Immature natural killer cell (primary cell): ENCODE results near the gene USP6. TPM values are rescaled to one million over a fixed set of nuclear protein-coding genes. Genes with fewer than 3 reads are reported as not detected.
"Not testable (repeated sequence)": the region's sequence is repeated elsewhere in the genome, so short reads cannot be mapped to it uniquely, and the experiment has no call there.

Experiments used
- DNase-seq, 3 donors: peaks; one replicate each; pipeline ENCODE4 v3.0.0; 2022; ENCODE audit warnings: mixed read lengths in 1 of 3
- H3K27ac Mint-ChIP-seq, 6 donors: one replicate each; pipeline ENCODE4 v1.8.0; 2020; ENCODE audit warnings: mixed read lengths in 6 of 6, mild to moderate bottlenecking in 5 of 6, inconsistent platforms in 4 of 6, moderate library complexity in 3 of 6
- H3K27me3 Mint-ChIP-seq, 3 donors: one replicate each; pipeline ENCODE4 v1.8.0; 2020 to 2021; ENCODE audit warnings: low read depth in 3 of 3, mild to moderate bottlenecking in 3 of 3, mixed read lengths in 3 of 3, moderate library complexity in 3 of 3, inconsistent platforms in 1 of 3
- H3K36me3 Mint-ChIP-seq, 3 donors: one replicate each; pipeline ENCODE4 v1.8.0; 2020; ENCODE audit warnings: mixed read lengths in 3 of 3, inconsistent platforms in 2 of 3, mild to moderate bottlenecking in 2 of 3
- H3K4me1 Mint-ChIP-seq, 2 donors: one replicate each; pipeline ENCODE4 v1.8.0; 2020; ENCODE audit warnings: inconsistent platforms in 2 of 2, mild to moderate bottlenecking in 2 of 2, mixed read lengths in 2 of 2, moderate library complexity in 1 of 2
- H3K4me3 Mint-ChIP-seq, 5 donors: one replicate each; pipeline ENCODE4 v1.8.0; 2020; ENCODE audit warnings: mild to moderate bottlenecking in 5 of 5, mixed read lengths in 5 of 5, inconsistent platforms in 3 of 5, moderate library complexity in 3 of 5
- H3K9me3 Mint-ChIP-seq, 6 donors: one replicate each; pipeline ENCODE4 v1.8.0; 2020; ENCODE audit warnings: mild to moderate bottlenecking in 6 of 6, mixed read lengths in 6 of 6, inconsistent platforms in 4 of 6, moderate library complexity in 3 of 6
- polyA plus RNA-seq, 3 donors: library from polyadenylated mRNA; unstranded; fragments of 300-500 nt; fragmentation: Illumina TruSeq; gene quantifications; one replicate each; pipeline ENCODE4 v1.2.3, GENCODE V29; 2021

Gene USP6
- polyA plus RNA-seq, 3 donors from 2014 or later = 0.03 to 0.12 (median 0.03) TPM

GRCh38 chr17:5175027-5175426 is 59.2 kb downstream of the USP6 start:
- Mint-ChIP-seq H3K36me3 (peaks cover 17 to 30% (median 28%) of the 10 kb centered on the region in 3 donors), H3K9me3 (peaks cover 19 to 70% (median 52%) of the 10 kb centered on the region in 6 donors)
- not testable (repeated sequence) for DNase-seq, H3K4me3 Mint-ChIP-seq, H3K27ac Mint-ChIP-seq, H3K4me1 Mint-ChIP-seq, H3K27me3 Mint-ChIP-seq

GRCh38 chr17:5179003-5179402 is 63.2 kb downstream of the USP6 start:
- H3K9me3 Mint-ChIP-seq = peaks cover 49 to 89% (median 78%) of the 10 kb centered on the region in 6 donors
- H3K27ac Mint-ChIP-seq = no peak overlapping the region
- peaks cover 32 to 50% (median 38%) of the 10 kb centered on the region in 3 donors for H3K36me3 Mint-ChIP-seq
- H3K4me1 Mint-ChIP-seq = peaks cover 11 to 14% of the 10 kb centered on the region in 2 donors
- DNase-seq = no peak
- peaks cover 5 to 19% (median 14%) of the 10 kb centered on the region in 3 donors for H3K27me3 Mint-ChIP-seq
- no peak overlapping the region for H3K4me3 Mint-ChIP-seq

GRCh38 chr17:5181509-5182305 is 65.9 kb downstream of the USP6 start:
- Mint-ChIP-seq H3K27ac (peak overlapping the region in 3 of 6 donors; percentile 23 to 75 (median 57)), H3K27me3 (peaks cover 14 to 24% (median 18%) of the 10 kb centered on the region in 3 donors), H3K4me1 (peaks cover 37 to 38% of the 10 kb centered on the region in 2 donors), H3K4me3 (peak overlapping the region in 1 of 5 donors; percentile 21), H3K36me3 (peaks cover 28 to 46% (median 33%) of the 10 kb centered on the region in 3 donors), H3K9me3 (peaks cover 52 to 92% (median 84%) of the 10 kb centered on the region in 6 donors)
- peak in 1 of 3 donors; percentile 8 for DNase-seq

DNA sequence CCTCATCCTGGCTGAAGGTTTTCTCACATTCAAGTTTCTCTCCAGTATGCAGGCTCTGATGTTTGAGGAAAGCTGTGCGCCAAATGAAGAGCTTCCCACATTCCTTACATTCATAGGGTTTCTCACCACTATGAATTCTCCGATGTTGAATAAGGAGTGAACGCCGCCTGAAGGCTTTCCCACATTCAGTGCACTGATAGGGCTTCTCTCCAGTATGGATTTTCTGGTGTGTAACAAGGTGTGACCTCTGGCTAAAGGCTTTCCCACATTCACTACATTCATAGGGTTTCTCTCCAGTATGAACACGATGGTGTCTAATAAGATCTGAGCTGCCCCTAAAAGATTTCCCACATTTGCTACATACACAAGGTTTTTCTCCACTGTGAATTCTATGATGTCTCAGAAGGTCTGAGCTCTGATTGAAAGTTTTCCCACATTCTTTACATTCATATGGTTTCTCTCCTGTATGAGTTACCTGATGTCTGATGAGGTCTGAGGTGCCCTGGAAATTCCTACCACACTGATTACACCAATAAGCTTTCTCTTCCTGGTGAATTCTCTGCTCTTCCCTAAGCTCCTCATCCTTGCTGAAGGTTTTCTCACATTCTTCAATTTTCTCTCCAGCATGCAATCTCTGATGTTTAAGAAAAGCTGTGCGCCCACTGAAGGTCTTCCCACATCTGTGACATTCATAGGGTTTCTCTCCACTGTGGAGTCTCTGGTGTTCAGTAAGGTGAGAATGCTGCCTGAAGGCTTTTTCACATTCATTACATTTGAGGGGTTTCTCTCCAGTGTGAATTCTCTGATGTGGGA is 67.0 kb downstream of the USP6 start:
- peaks cover 43% of the 10 kb centered on the region in 2 donors for H3K4me1 Mint-ChIP-seq
- H3K27me3 Mint-ChIP-seq = peaks cover 14 to 24% (median 18%) of the 10 kb centered on the region in 3 donors
- peak overlapping the region in 2 of 5 donors; percentile 27 to 32 for H3K4me3 Mint-ChIP-seq
- H3K9me3 Mint-ChIP-seq = peaks cover 49 to 90% (median 88%) of the 10 kb centered on the region in 6 donors
- no peak for DNase-seq
- H3K36me3 Mint-ChIP-seq = peaks cover 35 to 55% (median 41%) of the 10 kb centered on the region in 3 donors
- peak overlapping the region in 5 of 6 donors; percentile 28 to 75 (median 53) for H3K27ac Mint-ChIP-seq

DNA sequence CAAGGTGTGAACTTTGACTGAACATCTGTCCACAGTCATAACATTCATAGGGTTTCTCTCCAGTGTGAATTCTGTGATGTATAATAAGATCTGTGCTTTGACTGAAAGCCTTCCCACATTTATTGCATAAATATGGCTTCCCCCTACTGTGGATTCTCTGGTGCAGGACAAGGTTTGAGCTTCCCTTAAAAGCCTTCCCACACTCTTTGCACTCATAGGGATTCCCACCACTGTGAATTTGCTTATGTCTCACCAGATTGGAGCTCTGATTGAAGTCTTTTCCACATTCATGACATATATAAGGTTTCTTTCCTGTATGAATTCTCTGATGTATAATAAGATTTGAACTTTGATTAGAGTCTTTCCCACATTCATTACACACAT is 67.6 kb downstream of the USP6 start:
- DNase-seq = no peak
- peaks cover 14 to 24% (median 18%) of the 10 kb centered on the region in 3 donors for H3K27me3 Mint-ChIP-seq
- H3K27ac Mint-ChIP-seq = peak overlapping the region; percentile 39 to 90 (median 57)
- H3K4me1 Mint-ChIP-seq = peaks cover 45 to 49% of the 10 kb centered on the region in 2 donors
- H3K36me3 Mint-ChIP-seq = peaks cover 40 to 59% (median 44%) of the 10 kb centered on the region in 3 donors
- peak overlapping the region in 1 of 5 donors; percentile 32 for H3K4me3 Mint-ChIP-seq
- H3K9me3 Mint-ChIP-seq = peaks cover 48 to 89% (median 87%) of the 10 kb centered on the region in 6 donors

GRCh38 chr17:5184288-5184687 is 68.5 kb downstream of the USP6 start:
- Mint-ChIP-seq H3K4me1 (peaks cover 45 to 51% of the 10 kb centered on the region in 2 donors), H3K27ac (peak overlapping the region; percentile 60 to 90 (median 84)), H3K27me3 (peaks cover 14 to 21% (median 18%) of the 10 kb centered on the region in 3 donors), H3K36me3 (peaks cover 41 to 56% (median 42%) of the 10 kb centered on the region in 3 donors), H3K9me3 (peaks cover 43 to 82% (median 79%) of the 10 kb centered on the region in 6 donors), H3K4me3 (peak overlapping the region; percentile 31 to 73 (median 71))
- peak; percentile 87 to 92 (median 88) for DNase-seq

- peaks cover 41 to 50% of the 10 kb centered on the region in 2 donors for H3K4me1 Mint-ChIP-seq
- peak within 1 kb of the TSS; percentile 92 to 95 (median 94) for H3K4me3 Mint-ChIP-seq
- H3K36me3 Mint-ChIP-seq = peaks cover 16 to 18% (median 18%) of the 10 kb centered on the region in 3 donors
- H3K9me3 Mint-ChIP-seq = peaks cover 5 to 14% (median 8%) of the 10 kb centered on the region in 6 donors
- peak within 1 kb of the TSS; percentile 73 to 94 (median 92) for H3K27ac Mint-ChIP-seq
- peaks cover 5 to 13% (median 8%) of the 10 kb centered on the region in 3 donors for H3K27me3 Mint-ChIP-seq
- DNase-seq = peak; percentile 97 to 98 (median 97)
These were observed 75.9 kb downstream of the USP6 start, which contains the start of gene ZNF594 for GRCh38 chr17:5191541-5192417. TSS of gene ZNF594 (minus strand) at chr17:5191868. CDS start at chr17:5184256, 7,612 bp downstream.

GRCh38 chr17:5194346-5194745 is 78.5 kb downstream of the USP6 start:
- Mint-ChIP-seq H3K9me3 (no peaks in the 10 kb centered on the region), H3K27ac (no peak overlapping the region), H3K4me3 (no peak overlapping the region), H3K36me3 (peaks cover 0 to 5% (median 2%) of the 10 kb centered on the region in 3 donors), H3K4me1 (peaks cover 53% of the 10 kb centered on the region in 2 donors), H3K27me3 (peaks cover 5 to 13% (median 8%) of the 10 kb centered on the region in 3 donors)
- DNase-seq = no peak

- H3K27me3 Mint-ChIP-seq = no peaks in the 10 kb centered on the region
- H3K36me3 Mint-ChIP-seq = peaks cover 0 to 11% (median 4%) of the 10 kb centered on the region in 3 donors
- no peaks in the 10 kb centered on the region for H3K9me3 Mint-ChIP-seq
- peak overlapping the region; percentile 66 to 83 (median 76) for H3K27ac Mint-ChIP-seq
- peak overlapping the region; percentile 3 to 52 (median 41) for H3K4me3 Mint-ChIP-seq
- peak in 1 of 3 donors; percentile 16 for DNase-seq
- H3K4me1 Mint-ChIP-seq = peaks cover 16 to 23% of the 10 kb centered on the region in 2 donors
These were observed 82.6 kb downstream of the USP6 start for GRCh38 chr17:5198472-5198871.

DNA sequence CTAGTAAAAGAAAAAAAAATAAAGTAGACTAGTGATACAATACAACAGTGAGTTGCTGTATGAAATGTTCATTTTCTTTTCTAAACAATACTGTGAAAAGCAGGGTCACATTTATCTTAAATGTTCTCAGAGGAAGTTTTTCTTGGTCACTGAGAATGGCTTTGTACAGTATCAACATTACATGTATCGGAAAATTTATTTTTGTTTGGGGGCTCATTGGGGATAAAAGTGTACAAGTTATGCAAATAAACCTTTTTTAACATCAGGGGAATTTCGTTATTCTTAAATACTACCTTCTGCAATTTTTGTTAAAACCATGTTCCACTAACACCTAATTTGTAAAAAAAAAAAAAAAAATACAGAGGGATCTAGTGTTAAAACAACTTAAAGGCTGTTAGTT is 84.5 kb downstream of the USP6 start:
- Mint-ChIP-seq H3K27ac (no peak overlapping the region), H3K4me3 (no peak overlapping the region), H3K27me3 (no peaks in the 10 kb centered on the region), H3K9me3 (no peaks in the 10 kb centered on the region), H3K4me1 (peaks cover 23 to 29% of the 10 kb centered on the region in 2 donors), H3K36me3 (peaks cover 0 to 17% (median 4%) of the 10 kb centered on the region in 3 donors)
- no peak for DNase-seq

DNA sequence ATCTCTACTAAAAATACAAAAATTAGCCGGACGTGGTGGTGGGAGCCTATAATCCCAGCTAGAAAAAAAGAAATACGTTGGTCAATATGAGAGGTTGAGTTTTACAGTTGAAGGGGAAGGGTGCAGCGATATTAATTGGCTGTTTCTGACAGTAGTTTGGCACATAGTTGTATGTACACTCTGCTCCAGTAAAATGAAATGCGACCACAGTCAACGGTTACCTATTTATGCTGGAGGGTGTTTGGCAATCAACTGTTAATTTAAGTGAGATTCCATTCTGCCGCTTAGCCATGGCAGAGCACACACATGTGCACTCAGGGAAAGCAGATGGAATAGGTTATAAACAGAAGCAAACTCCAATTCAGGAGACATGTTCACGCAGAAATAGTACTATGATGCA is 85.2 kb downstream of the USP6 start:
- peaks cover 23 to 29% of the 10 kb centered on the region in 2 donors for H3K4me1 Mint-ChIP-seq
- no peak for DNase-seq
- no peak overlapping the region for H3K4me3 Mint-ChIP-seq
- no peak overlapping the region for H3K27ac Mint-ChIP-seq
- peaks cover 0 to 17% (median 4%) of the 10 kb centered on the region in 3 donors for H3K36me3 Mint-ChIP-seq
- no peaks in the 10 kb centered on the region for H3K27me3 Mint-ChIP-seq
- H3K9me3 Mint-ChIP-seq = no peaks in the 10 kb centered on the region

GRCh38 chr17:5203178-5203907 is 87.5 kb downstream of the USP6 start:
- H3K4me3 Mint-ChIP-seq = no peak overlapping the region
- H3K27ac Mint-ChIP-seq = peak overlapping the region in 1 of 6 donors; percentile 45
- no peaks in the 10 kb centered on the region for H3K27me3 Mint-ChIP-seq
- H3K4me1 Mint-ChIP-seq = peaks cover 11 to 22% of the 10 kb centered on the region in 2 donors
- H3K36me3 Mint-ChIP-seq = peaks cover 0 to 17% (median 9%) of the 10 kb centered on the region in 3 donors
- no peak for DNase-seq
- H3K9me3 Mint-ChIP-seq = peaks cover 0 to 2% (median 0%) of the 10 kb centered on the region in 6 donors
